HG02759 (cell line): ENCODE measurements around the gene STPG2.
"Not testable (repeated sequence)": the region's sequence is repeated elsewhere in the genome, so short reads cannot be mapped to it uniquely, and the experiment has no call there.

Experiments
- ATAC-seq: cut with Tn5 transposase; IDR thresholded peaks from one replicate; pipeline ENCODE4 v1.9.1; 2021; ENCODE audit warnings: mild to moderate bottlenecking, moderate library complexity; ENCODE audit not compliant: unreplicated experiment

Gene STPG2

DNA sequence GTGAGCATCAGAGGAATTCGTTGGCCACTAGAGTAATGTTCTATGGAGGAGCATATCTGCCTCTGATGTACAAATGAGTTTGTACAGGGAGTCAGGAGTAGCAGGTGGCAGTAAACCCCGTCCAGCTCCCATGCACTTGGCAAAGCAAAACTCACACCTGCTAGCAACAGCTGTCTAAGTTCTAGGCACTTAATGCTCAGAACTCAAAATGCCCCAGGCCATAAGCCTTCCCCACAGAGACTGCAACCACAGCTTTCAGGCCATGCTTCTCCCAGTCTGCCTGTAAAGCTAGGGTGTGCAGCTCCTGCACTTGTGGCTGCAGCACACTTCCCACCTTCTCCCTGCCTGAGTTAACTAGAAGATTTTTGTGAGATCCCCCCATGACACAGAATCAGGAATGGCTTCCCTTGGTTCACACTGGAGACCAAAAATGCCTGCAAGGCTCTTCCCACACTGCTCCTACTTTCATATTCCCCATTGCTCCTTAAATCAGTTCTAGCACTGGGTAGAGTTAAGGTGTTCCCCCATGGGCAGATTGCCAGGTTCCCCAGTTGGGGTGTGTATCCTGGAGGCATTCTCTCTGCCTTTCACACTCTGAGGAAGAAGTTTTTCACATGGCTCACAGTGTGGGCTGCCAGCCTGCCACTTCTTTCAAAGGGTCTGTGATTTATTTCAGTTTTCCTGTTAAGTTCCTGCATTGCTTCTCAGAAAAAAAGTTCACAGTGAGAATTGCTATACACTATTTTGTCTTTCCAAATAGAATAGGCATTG, 189.9 kb downstream of the STPG2 start:
- no peak for ATAC-seq

DNA sequence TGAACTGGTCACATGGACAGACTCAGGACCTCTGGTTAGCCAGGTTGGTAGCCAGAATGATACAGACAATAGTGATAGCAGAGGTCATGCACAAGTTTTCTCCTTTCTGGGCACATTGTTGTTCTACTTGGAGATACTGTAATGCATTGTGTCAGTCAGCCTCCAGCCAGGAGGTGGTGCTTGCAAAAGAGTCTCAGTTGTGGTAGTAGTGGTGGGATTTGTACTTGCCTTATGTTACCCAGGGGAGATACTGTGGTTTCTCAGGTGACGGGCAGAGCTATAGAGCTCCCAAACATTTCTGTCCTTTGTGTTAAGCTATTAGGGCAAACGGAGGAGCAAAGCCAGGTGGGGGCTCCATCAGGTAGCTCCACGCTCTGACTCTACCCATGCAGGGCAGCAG, 190.5 kb downstream of the STPG2 start:
- ATAC-seq = no peak

DNA sequence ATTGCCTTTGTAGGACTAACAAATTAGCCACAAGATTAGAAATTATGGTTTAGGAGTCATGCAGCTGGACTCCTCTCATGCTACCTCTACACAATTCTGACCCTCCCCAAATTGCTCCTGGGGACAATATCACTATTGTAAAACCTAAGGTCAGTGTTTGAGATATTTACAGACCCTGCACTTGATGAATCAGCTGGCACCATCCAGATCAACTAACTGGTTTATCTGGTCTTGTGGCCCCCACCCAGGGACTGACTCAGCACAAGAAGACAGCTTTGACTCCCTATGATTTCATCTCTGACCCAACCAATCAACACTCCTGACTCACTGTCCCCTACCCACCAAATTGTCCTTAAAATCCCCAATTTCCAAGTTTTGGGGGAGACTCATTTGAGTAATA, 192.4 kb downstream of the STPG2 start:
- no peak for ATAC-seq

DNA sequence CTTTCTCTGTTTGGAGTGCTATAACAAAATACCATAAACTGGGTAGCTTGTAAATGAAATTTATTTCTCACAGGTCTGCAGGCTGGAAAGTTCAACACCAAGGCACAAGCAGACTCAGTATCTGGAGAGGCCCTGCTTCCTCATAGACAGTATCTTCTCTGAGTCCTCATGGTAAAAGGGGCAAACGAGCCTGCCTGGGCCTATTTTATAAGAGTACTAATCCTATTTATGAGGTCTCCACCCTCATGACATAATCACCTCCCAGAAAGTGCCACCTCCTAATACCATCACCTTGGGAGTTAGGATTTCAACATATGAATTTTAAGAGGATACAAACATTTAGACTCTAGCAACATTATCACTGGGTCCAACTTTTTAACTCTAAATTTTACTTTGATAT, 200.3 kb downstream of the STPG2 start:
- no peak for ATAC-seq

DNA sequence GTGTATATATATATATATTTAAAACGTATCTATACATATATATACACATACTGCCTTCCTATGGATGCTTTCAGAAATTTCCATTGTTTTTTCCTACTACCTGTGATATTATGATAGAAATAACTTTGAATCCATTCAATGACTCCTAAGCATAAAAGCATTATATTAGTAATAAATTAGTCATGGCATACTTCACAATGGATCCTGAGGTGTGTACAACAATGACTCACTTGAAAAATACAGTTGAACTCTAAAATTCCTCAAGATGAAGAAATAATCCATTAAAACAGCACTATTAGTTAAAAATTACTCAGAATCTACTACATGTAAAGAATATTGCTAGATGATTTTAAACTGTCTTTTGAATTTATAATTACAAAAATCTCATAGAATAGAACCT, 201.1 kb downstream of the STPG2 start:
- ATAC-seq = no peak

DNA sequence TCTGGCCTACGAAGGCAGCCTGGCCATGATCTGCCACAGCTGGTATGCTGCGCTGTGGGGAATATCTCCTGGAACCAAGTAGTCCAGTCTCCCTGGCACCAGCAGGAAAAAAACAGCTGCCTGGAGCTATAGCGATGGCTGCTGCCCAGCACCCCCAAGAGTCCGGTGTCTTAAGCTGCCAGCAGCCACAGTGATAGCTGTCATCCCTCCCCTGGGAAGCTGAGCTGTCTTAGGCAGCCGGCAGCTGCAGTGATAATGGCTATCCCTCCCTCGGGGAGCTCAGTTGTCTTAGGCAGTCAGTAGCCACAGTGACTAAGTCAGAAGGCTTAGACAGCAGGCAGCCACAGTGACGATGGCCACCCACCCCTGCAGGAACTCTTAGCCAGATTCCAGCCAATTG, 205.1 kb downstream of the STPG2 start:
- ATAC-seq = no peak

DNA sequence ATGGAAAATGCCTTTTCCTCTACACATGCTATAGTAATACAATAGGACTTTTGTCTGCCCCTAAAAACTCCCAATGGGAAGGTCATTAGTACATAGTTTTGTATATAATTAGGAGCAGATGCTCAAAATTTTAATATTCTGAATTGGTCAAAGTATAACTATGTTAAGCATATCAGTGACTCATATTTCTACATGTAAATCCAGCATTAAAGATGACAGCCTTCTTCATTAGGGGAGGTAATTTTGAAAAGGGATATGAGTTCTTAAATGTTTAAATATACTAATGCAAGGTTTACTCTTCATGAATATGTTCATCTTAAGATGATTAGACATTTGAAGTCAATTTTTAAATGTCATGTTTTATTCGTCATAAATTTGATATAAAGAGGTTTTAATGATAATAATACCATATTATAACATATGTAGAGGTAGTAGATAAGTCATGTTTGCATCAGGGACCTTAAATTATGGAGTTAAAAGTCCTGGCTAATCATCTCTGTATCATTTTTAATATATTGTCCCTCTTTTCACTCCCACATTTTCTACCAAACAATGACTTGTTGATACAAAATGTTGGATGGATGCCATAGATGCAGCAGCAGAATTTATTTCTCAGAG, 218.8 kb downstream of the STPG2 start:
- no peak for ATAC-seq

DNA sequence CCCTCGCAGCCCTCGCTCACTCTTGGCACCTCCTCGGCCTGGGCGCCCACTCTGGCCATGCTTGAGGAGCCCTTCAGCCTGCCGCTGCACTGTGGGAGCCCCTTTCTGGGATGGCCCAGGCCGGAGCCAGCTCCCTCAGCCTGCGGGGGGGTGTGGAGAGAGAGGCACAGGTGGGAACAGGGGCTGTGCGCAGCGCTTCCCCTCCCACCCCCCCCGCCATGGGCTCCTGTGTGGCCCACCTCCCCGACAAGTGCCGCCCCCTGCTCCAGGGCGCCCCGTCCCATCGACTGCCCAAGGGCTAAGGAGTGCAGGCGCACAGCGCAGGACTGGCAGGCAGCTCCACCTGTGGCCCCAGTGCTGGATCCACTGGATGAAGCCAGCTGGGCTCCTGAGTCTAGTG, 220.2 kb downstream of the STPG2 start:
- no peak for ATAC-seq

DNA sequence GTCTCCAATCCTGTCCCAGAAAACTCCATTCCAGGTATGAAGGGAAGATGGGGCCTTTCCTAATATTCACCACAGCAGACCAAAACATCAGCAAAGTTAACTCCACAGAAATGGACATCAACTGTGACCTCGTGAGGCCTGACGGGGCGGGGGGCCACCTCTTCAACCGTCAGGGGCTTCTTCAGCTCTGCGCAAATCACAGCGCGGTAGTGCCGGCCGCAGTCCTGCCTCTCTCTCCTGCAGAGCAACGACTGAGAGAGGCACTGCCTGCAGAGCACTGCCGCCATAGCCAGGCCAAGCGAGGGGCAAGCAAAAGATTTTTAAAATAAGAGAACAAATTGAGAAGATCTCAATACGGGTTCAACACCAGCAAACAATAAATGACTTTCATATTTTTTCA, 226.2 kb downstream of the STPG2 start:
- no peak for ATAC-seq

DNA sequence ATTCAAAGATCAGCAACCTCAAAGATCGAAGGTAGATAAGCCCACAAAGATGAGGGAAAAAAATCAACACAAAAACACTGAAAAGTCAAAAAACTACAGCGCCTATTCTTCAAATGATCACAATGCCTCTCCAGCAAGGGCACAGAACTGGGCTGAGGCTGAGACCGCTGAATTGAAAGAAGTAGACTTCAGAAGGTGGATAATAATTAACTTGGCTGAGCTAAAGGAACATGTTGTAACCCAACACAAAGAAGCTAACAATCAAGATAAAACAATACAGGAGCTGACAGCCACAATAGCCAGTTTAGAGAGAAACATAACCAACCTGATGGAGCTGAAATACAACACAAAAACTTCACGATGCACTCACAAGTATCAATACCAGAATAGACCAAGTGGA, 231.1 kb downstream of the STPG2 start:
- no peak for ATAC-seq

DNA sequence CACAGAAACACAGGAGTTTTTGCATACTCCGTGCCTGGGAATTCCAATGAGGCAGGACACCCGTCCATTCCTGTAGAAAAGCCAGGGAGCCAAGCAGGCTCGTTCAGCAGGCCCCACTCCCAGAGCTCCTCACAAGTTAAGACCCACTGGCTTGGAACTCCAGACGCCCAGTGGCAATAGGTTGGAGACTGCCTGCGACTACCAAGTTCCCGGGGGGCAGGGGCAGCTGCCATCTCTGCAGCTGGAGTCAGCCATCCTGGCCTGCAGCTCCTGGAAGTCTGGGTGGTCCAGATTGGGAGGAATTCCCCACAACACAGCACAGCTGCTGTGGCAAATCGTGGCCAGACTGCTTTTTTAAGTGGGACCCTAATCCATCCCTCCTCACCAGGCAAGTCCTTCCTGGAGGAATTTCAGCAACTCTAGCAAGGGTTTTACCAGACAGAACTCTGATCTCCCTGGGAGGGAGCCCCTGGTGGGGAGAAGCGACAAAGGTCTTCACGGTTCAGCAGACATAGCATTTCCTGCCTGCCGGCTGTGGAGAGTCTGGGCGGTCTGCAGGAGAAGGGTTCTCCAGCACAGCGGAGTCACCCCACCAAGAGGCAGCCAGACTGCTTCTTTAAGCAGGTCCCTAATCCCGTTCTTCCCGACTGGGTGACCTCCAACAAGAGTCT, 231.9 kb downstream of the STPG2 start:
- ATAC-seq = no peak

DNA sequence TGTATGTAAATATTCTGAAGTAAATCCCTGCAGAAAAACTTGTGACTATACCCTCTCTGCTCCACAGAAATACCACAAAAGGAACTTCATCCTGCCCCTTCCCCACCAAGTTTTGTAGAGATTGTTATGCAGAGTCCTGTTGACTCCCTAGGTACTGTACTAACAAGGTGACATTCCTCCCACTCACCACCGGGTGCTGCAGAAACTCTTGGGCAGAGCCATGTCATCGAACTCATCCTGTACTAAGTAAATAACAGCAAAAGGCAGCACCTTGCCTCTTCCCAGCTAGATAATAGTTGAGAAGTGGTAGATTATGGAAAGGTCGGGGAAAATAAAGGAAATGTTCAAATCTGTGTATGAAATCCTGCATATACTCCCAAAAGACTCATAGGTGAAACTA, 233.3 kb downstream of the STPG2 start:
- peak; percentile 57 for ATAC-seq

DNA sequence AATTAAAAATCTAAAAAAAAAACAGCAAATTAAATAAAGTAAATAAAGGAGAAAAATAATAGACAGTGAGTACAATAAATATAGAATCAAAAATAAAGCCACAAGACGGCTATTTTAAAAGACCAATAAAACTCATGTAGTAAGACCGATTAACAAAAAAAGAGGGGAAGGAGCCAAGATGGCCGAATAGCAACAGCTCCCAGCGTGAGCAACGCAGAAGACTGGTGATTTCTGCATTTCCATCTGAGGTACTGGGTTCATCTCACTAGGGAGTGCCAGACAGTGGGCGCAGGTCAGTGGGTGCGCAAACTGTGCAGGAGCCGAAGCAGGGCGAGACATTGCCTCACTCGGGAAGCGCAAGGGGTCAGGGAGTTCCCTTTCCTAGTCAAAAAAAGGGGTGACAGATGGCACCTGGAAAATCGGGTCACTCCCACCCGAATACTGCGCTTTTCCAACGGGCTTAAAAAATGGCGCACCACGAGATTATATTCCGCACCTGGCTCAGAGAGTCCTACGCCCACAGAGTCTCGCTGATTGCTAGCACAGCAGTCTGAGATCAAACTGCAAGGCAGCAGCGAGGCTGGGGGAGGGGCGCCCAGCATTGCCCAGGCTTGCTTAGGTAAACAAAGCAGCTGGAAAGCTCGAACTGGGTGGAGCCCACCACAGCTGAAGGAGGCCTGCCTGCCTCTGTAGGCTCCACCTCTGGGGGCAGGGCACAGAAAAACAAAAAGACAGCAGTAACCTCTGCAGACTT, 239.7 kb downstream of the STPG2 start:
- not testable (repeated sequence) for ATAC-seq

DNA sequence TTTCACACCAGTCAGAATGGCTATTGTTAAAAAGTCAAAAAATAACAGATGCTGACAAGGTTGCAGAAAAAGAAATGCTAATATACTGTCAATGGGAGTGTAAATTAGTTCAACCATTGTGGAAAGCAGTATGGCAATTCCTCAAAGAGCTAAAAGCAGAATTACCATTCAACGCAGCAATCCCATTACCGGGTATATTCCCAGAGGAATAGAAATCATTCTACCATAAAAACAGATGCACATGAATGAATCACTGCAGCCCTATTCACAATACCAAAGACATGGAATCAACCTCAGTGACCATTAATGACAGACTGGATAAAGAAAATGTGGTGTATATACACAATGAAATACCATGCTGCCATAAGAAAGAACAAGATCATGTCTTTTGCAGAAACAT, 243.0 kb downstream of the STPG2 start:
- no peak for ATAC-seq

DNA sequence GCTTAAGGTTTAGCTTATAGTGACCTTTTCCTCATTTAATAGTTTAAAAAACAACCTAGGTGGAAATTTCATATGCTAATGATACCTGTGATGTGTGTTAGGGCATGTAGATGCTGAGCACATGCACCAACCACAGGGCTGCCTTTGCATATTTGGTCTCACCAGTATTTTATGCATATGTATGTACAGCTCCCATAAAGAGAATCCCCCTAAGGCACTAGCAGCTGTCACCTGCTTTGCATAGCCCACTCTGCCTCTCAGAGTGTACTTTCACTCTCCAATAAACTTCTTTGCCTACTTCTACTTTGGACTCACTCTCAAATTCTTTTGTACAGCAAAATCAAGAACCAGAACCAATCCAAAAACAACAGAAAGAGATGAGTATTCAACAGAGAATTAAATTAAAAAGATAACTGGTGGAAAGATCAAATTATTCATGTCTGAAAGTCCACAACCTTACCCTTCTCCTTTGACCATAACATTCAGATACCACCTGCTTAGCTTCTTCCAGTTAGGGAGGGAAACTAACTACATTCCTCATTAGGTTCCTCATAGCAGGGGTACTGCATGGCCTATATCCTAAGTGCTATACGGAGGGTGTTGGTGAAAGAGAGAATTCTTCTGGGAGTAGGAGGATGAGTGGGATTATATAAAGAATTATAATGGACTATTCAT, 250.5 kb downstream of the STPG2 start:
- no peak for ATAC-seq

DNA sequence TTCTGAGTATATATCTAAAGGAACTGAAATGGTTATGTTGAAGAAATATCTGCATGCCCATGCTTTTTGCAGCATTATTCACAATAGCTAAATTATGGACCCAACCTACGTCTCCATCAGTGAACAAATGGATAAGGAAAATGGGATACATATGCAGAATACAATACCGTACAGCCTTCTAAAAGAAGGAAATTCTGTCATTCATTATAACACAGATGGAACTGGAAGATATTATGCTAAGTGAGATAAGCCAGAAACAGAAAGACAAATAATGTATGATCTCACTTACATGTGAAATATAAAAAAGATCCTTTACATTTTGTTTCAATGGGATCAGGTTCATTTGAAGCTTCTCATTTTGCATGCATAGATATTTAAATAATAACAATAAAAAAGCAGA, 263.3 kb downstream of the STPG2 start:
- ATAC-seq = no peak

DNA sequence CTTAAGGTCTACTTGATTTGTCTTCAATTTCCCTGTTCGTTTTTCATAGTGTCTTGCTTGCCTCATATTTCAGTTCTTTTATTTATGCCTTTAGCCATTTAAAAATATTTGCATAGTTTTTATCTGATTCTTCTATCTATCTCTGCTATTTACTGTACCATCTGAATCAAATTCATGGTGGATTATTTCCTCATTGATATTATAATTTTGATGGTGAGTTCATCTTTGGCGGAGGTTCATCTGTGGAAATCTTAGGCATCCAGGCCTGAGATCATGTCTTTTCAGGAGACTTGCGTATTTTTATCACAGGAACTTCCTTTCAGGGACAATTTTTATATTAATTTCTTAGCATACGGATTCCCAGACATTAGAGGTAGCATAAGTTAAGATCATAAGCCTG, 275.2 kb downstream of the STPG2 start:
- no peak for ATAC-seq

DNA sequence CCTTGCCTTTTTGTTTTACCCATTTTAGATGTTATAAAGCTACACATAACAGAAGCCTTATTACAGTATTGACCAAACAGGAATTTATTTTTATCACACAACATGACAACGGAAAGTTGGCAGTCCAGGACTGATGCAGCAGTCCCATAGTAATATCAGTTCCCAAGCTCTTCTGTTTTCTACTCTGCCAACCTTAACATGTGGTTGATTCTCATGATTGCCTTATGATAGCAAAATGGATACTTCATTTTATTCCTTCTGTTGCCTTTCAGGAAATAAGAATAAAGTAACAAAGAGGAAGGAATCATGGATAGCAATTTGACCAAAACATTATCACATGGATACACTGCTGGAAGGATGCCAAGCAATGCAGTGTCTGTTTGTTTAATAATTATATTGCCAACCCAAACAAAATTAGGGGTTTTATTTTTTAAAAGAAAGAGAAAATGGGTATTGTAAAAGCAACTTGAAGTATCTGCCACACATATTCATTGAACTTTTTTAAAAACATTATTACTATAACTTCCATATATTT, 275.7 kb downstream of the STPG2 start:
- no peak for ATAC-seq

DNA sequence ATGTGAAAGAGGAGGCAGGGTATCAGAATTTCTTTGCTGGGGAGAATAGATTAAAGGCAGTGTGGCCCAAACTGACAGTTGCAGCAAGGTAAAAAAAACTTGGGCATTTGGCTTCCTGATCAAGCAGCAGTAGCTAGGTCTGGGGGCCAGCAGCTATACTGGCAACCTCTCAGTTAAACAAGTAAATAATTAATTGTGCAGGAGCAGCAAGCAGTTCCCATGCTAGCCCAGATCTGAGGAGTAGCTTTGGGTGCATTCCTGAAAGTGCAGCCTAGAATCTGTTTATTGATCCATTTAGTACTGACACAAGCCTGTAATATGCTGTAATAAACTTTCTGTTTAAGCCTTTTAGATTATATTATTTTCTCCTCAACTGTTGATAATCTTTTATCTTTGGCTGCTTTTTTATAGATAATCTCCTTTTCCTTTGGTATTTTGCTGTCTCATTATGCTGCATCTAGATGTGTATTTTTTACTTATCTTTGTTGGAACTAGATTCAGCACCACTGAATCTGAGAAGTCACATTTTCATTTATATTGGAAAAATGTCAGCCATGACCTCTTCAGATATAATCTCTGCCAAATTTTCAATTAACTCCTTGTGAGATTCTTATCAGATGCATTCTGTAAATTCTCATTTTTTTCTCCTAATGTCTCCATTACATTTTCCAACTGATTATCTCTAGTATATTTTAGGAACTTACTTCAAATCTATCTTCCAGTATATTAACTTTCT, 276.3 kb downstream of the STPG2 start:
- no peak for ATAC-seq

DNA sequence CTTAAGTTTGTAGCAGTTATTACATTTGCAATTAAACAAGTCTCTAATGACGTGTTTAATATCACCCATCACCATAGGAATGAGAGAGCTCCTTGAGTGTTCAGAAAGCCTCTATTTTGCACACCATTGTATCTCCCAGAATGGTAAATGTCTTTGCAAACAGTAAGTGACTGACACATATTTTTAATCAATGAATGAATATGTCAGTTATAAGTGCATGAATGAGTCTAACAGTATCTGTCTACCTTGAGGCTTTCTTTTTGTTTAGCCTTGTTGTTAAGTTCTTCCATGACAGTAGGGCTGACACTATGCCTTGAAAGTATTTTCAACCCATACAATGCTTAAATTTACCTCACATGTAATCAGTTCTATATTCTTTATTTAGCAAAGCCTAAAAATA, 292.2 kb downstream of the STPG2 start:
- ATAC-seq = no peak
